ENCODE results near the gene ARAF.

- TF ChIP-seq SIN3A (IDR thresholded peaks at IDR 0.05; ENCODE audit: borderline replicate concordance, insufficient read depth, low read length): no peak
- TF ChIP-seq TAF1 (IDR thresholded peaks at IDR 0.05; ENCODE audit: borderline replicate concordance, insufficient read depth, low read length): no peak
Measured at GRCh38 chrX:47530049-47530448, 31.0 kb upstream of the ARAF start.
